H1 (cell line): ENCODE results near the gene ATG16L2. TPM values are rescaled to one million over a fixed set of nuclear protein-coding genes. Genes with fewer than 3 reads are reported as not detected.

ENCODE experiments used
- CREB1 ChIP-seq: IDR thresholded peaks from 2 replicates; pipeline ENCODE4 v1.6.1; 2012; ENCODE audit warnings: inconsistent platforms
- CTBP2 ChIP-seq: IDR thresholded peaks from 2 replicates; pipeline ENCODE4 v1.7.0; 2011; ENCODE audit warnings: borderline replicate concordance, mild to moderate bottlenecking, moderate library complexity, mixed read lengths, low read length; ENCODE audit not compliant: insufficient read depth, insufficient read length
- JUND ChIP-seq: IDR thresholded peaks from 2 replicates; pipeline ENCODE4 v1.6.1; 2011; ENCODE audit warnings: mild to moderate bottlenecking, improper control_type of control experiment, low read length
- SIRT6 ChIP-seq: IDR thresholded peaks from one replicate; pipeline ENCODE4 v1.7.1; 2012; ENCODE audit warnings: low read length, inconsistent platforms
- polyA plus RNA-seq, 7 experiments: library from polyadenylated mRNA; depleted of rRNA in 3 of 7; stranded (reverse) in 5 of 7; unstranded in 2 of 7; fragments of >200 nt in 5 of 7; fragments of 200-250 nt in 2 of 7; gene quantifications; 1 replicate in 5 of 7; 2 replicates in 1 of 7; 4 replicates in 1 of 7; pipeline versions ENCODE4 v1.2.1 to v1.2.3, GENCODE V29; 2011 to 2013; ENCODE audit warnings: missing spikeins in 2 of 7, mixed read lengths in 2 of 7
- total RNA-seq: library from RNA; stranded (reverse); fragmentation: NEBNext Ultra II Directional; extraction: Animal tissue kit (Norgen Biotek cat#: 25700); gene quantifications from 2 replicates; pipeline ENCODE4 v1.2.1, GENCODE V29; 2021

ATG16L2 gene
- total and polyA plus RNA-seq, 2 of the 8 experiments (the other 6 are each of a cell fraction or from before 2014, with no cell fraction given) = 11.0 to 18.5 TPM

DNA sequence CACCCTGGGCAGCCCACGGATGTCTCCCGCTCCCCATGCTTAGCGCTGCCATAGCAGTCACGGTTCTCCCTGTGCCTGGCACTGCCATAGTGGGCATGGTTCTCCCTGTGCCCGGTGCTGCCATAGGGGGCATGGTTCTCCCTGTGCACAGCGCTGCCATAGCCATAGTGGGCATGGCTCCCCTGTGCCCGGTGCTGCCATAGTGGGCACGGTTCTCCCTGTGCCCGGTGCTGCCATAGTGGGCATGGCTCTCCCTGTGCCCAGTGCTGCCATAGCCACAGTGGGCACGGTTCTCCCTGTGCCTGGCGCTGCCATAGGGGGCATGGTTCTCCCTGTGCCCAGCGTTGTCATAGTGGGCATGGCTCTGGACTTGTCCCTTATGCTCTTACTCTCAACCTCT, 42.2 kb upstream of the ATG16L2 start (continued):
- TF ChIP-seq CREB1 (no peak), JUND (no peak), SIRT6 (no peak), CTBP2 (no peak)
